Fibroblast of mammary gland (primary cell): ENCODE measurements around the gene MEMO1.

Source experiments
- DNase-seq: peaks from one replicate; pipeline ENCODE4 v3.0.0-alpha.2; 2010; ENCODE audit warnings: low read depth
- H3K4me3 ChIP-seq: 2 replicates; pipeline ENCODE4 v1.5.1; 2011; ENCODE audit warnings: low read depth, mild to moderate bottlenecking, low read length, moderate library complexity; ENCODE audit not compliant: control insufficient read depth
- CTCF ChIP-seq: conservative IDR thresholded peaks from 2 replicates; pipeline ENCODE4 v1.5.1; 2011; ENCODE audit warnings: low read depth, low read length, inconsistent platforms; ENCODE audit not compliant: control insufficient read depth, insufficient read depth

Gene MEMO1

DNA sequence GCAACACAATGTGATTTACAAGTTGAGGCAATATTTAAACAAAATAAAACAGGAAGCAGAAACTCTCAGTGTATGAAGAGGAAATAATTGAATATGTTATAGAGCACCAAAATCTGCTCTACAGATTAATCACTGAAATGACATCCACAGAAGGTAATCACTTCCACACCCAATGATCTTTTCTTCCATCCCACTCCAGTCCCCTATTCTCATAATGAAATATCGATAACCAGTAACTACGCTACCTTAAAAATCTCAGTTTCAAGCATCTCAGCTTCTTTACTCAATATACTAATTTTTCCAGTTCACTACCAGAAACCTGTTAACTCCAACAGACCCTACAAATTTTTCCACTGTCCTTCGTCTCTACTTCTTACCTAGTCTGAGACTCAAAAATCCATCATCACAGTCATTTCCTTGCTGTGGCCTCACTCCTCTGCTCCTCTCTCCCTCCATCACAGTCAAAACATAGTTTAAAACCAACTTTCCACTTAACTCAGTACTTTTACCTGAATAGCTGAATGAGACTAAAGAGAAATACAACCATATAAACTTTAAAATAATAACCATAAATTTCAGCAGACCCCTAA is 67.1 kb downstream of the MEMO1 start:
- DNase-seq, result no peak
- no peak for TF ChIP-seq CTCF
- H3K4me3 ChIP-seq, result no peak overlapping the region

- DNase-seq, result no peak
- TF ChIP-seq CTCF, result no peak
Measured at GRCh38 chr2:31940920-31941319, 69.9 kb downstream of the MEMO1 start.

GRCh38 chr2:31937741-31938140 is 73.1 kb downstream of the MEMO1 start:
- no peak for DNase-seq
- TF ChIP-seq CTCF, result no peak
- no peak overlapping the region for H3K4me3 ChIP-seq

More at GRCh38 chr2:31940920-31941319, 69.9 kb downstream of the MEMO1 start:
- H3K4me3 ChIP-seq, result no peak overlapping the region

- no peak for DNase-seq
- H3K4me3 ChIP-seq, result no peak overlapping the region
- no peak for TF ChIP-seq CTCF
Measured at GRCh38 chr2:31935370-31935769, 75.4 kb downstream of the MEMO1 start.

GRCh38 chr2:31933066-31933465 is 77.7 kb downstream of the MEMO1 start:
- no peak for DNase-seq
- no peak overlapping the region for H3K4me3 ChIP-seq
- no peak for TF ChIP-seq CTCF

GRCh38 chr2:31932589-31932988 is 78.2 kb downstream of the MEMO1 start:
- no peak for DNase-seq
- no peak overlapping the region for H3K4me3 ChIP-seq
- no peak for TF ChIP-seq CTCF

GRCh38 chr2:31931916-31932315 is 78.9 kb downstream of the MEMO1 start:
- DNase-seq, result no peak
- H3K4me3 ChIP-seq, result no peak overlapping the region
- no peak for TF ChIP-seq CTCF
